ENCODE measurements around the gene CRKL.

The CRKL gene

DNA sequence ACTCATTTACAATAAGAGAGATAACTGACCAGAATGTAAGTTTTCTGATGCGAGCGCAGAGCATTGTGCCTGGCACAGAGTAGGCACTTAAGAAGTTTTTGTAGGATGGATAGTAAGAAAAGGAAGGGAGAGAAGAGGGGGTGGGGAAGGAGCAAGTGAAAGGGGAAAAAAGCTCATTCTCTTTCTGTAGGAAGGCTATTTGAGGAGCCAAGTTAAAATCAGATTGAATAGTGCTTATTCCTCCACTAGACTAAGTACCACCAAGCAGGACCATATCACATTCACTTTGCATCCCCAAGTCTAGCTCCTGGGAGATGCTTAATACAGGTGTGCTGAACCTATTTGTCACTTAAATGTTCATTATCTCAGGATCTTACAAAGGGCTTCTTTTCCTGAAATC is 14.1 kb upstream of the CRKL start:
- H4K8ac ChIP-seq (ENCODE audit: low read depth, low read length): no peak overlapping the region
- no peak overlapping the region for H2BK15ac ChIP-seq (ENCODE audit: low read length)
- H3K4me3 ChIP-seq (ENCODE audit: low read length in 2 of 2): no peak overlapping the region
- no peaks in the 10 kb centered on the region for H3K36me3 ChIP-seq (replicated peaks in 1 of 2; ENCODE audit: control insufficient read depth in 2 of 2, insufficient read depth in 2 of 2, low read length in 2 of 2)
- H3K9ac ChIP-seq (ENCODE audit: low read depth, low read length, poor library complexity): no peak overlapping the region
- H3K4me2 ChIP-seq (ENCODE audit: insufficient read depth, low read length, poor library complexity, severe bottlenecking): no peak overlapping the region
- H3K79me1 ChIP-seq (ENCODE audit: low read depth, low read length): no peaks in the 10 kb centered on the region
- no peak overlapping the region for H3K23ac ChIP-seq (ENCODE audit: low read depth, low read length, poor library complexity)
- no CpG with 5 or more reads among the region's 2 CpGs for WGBS, 2 donors (ENCODE audit: extremely low coverage in 2 of 2, insufficient read length in 2 of 2, insufficient replicate concordance in 1 of 2)
- no peak overlapping the region for H3K4ac ChIP-seq (ENCODE audit: low read length)
- H3K27me3 ChIP-seq (ENCODE audit: control insufficient read depth in 3 of 3, insufficient read depth in 3 of 3, low read depth in 1 of 3, low read length in 3 of 3): peaks cover 0 to 17% (median 0%) of the 10 kb centered on the region in 3 experiments
- no peak overlapping the region for H3K14ac ChIP-seq (ENCODE audit: low read length)
- no peak overlapping the region for H3K27ac ChIP-seq (replicated peaks; ENCODE audit: low read length)
- no peak for DNase-seq (ENCODE audit: low spot score)
- H2BK120ac ChIP-seq (ENCODE audit: low read depth, low read length): no peak overlapping the region
- no peaks in the 10 kb centered on the region for H3K4me1 ChIP-seq (ENCODE audit: control insufficient read depth in 2 of 2, insufficient read depth in 1 of 2, low read depth in 1 of 2, low read length in 2 of 2)
- no peak overlapping the region for H2BK5ac ChIP-seq (ENCODE audit: low read length)
- no peak overlapping the region for H2AFZ ChIP-seq (ENCODE audit: low read length)
- no peak overlapping the region for H3K18ac ChIP-seq (ENCODE audit: low read length)
- no peak overlapping the region for H2BK12ac ChIP-seq (ENCODE audit: low read length)
- no peak overlapping the region for H4K91ac ChIP-seq (ENCODE audit: low read depth, low read length, poor library complexity)
- no peak overlapping the region for H2AK5ac ChIP-seq (ENCODE audit: low read depth, low read length)
- no peaks in the 10 kb centered on the region for H3K9me3 ChIP-seq (replicated peaks in 1 of 2; ENCODE audit: control insufficient read depth in 2 of 2, insufficient read depth in 1 of 2, low read depth in 1 of 2, low read length in 2 of 2)

DNA sequence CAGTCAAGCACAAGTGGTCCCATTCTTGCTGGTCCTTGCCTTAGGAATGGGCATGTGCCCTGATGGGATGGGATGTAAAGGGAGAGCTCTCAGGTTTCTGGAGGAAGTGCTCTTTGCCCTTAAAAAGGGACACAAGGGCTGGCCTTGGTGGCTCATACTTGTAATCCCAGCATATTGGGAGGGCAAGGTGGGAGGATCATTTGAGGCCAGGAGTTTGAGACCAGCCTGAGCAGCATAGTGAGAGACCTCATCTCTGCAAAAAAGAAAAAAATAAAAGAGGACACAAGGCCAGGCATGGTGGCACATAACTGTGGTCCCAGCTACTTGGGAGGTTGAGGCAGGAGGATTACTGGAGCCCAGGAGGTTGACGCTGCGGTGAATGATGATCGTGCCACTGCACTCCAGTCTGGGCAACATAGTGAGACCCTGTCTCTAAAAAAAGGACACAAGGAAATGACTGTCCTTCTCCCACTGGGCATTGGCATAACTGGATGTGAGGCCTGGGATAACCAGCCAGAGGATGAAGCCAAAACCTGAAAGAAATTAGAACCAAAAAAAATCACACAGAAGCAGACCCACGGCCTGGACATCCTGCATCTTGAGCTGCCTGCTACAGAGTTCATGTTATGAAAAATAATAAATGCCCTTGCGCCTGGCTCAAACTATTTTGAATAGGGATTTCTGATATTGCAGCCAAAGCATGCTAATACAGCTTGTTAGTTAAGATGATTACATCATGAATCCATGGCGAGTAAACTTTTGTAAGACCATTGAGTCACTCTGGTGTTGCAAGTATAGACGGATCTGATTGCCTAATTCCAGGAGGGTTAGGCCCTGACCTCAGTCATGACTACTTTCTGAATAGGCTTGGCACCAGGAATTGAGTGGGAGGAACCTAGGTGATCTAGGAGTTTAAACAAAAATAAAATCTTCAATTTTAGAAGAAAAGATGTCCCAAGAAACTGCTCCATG is 12.9 kb upstream of the CRKL start:
- H3K9ac ChIP-seq (ENCODE audit: low read depth, low read length, poor library complexity): no peak overlapping the region
- H3K27me3 ChIP-seq (ENCODE audit: control insufficient read depth in 3 of 3, insufficient read depth in 3 of 3, low read depth in 1 of 3, low read length in 3 of 3): peaks cover 0 to 17% (median 0%) of the 10 kb centered on the region in 3 experiments
- H2BK12ac ChIP-seq (ENCODE audit: low read length): no peak overlapping the region
- no CpG with 5 or more reads among the region's 7 CpGs for WGBS, 2 donors (ENCODE audit: extremely low coverage in 2 of 2, insufficient read length in 2 of 2, insufficient replicate concordance in 1 of 2)
- H4K8ac ChIP-seq (ENCODE audit: low read depth, low read length): no peak overlapping the region
- H3K14ac ChIP-seq (ENCODE audit: low read length): no peak overlapping the region
- H3K4me2 ChIP-seq (ENCODE audit: insufficient read depth, low read length, poor library complexity, severe bottlenecking): no peak overlapping the region
- H3K18ac ChIP-seq (ENCODE audit: low read length): no peak overlapping the region
- no peak for DNase-seq (ENCODE audit: low spot score)
- no peak overlapping the region for H2BK15ac ChIP-seq (ENCODE audit: low read length)
- no peaks in the 10 kb centered on the region for H3K36me3 ChIP-seq (replicated peaks in 1 of 2; ENCODE audit: control insufficient read depth in 2 of 2, insufficient read depth in 2 of 2, low read length in 2 of 2)
- no peak overlapping the region for H3K23ac ChIP-seq (ENCODE audit: low read depth, low read length, poor library complexity)
- H4K91ac ChIP-seq (ENCODE audit: low read depth, low read length, poor library complexity): no peak overlapping the region
- no peak overlapping the region for H2AFZ ChIP-seq (ENCODE audit: low read length)
- no peak overlapping the region for H2BK120ac ChIP-seq (ENCODE audit: low read depth, low read length)
- no peak overlapping the region for H2BK5ac ChIP-seq (ENCODE audit: low read length)
- no peak overlapping the region for H3K4ac ChIP-seq (ENCODE audit: low read length)
- no peak overlapping the region for H3K27ac ChIP-seq (replicated peaks; ENCODE audit: low read length)
- H3K79me1 ChIP-seq (ENCODE audit: low read depth, low read length): no peaks in the 10 kb centered on the region
- no peak overlapping the region for H2AK5ac ChIP-seq (ENCODE audit: low read depth, low read length)
- no peak overlapping the region for H3K4me3 ChIP-seq (ENCODE audit: low read length in 2 of 2)
- H3K9me3 ChIP-seq (replicated peaks in 1 of 2; ENCODE audit: control insufficient read depth in 2 of 2, insufficient read depth in 1 of 2, low read depth in 1 of 2, low read length in 2 of 2): no peaks in the 10 kb centered on the region
- no peaks in the 10 kb centered on the region for H3K4me1 ChIP-seq (ENCODE audit: control insufficient read depth in 2 of 2, insufficient read depth in 1 of 2, low read depth in 1 of 2, low read length in 2 of 2)

DNA sequence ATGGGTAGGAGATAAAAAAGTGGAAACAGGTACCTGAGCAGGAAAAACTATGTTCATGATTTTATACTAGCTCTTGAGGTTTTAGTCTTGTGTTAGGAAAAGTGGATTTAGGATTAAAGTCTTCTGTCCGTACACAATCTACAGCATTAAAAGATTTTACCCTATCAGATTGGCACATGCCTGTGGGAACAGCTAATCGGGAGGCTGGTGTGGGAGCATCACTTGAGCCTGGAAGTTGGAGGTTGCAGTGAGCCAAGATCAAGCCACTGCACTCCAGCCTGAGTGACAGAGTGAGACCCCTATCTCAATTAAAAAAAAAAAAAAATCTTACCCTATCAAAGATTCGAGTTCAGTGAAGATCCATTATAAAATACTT is 12.2 kb upstream of the CRKL start:
- H4K8ac ChIP-seq (ENCODE audit: low read depth, low read length): no peak overlapping the region
- H2BK15ac ChIP-seq (ENCODE audit: low read length): no peak overlapping the region
- H3K79me1 ChIP-seq (ENCODE audit: low read depth, low read length): no peaks in the 10 kb centered on the region
- no peak overlapping the region for H3K23ac ChIP-seq (ENCODE audit: low read depth, low read length, poor library complexity)
- H3K27me3 ChIP-seq (ENCODE audit: control insufficient read depth in 3 of 3, insufficient read depth in 3 of 3, low read depth in 1 of 3, low read length in 3 of 3): peaks cover 0 to 17% (median 0%) of the 10 kb centered on the region in 3 experiments
- no peak overlapping the region for H3K9ac ChIP-seq (ENCODE audit: low read depth, low read length, poor library complexity)
- H2BK5ac ChIP-seq (ENCODE audit: low read length): no peak overlapping the region
- DNase-seq (ENCODE audit: low spot score): no peak
- H2AK5ac ChIP-seq (ENCODE audit: low read depth, low read length): no peak overlapping the region
- no peak overlapping the region for H3K18ac ChIP-seq (ENCODE audit: low read length)
- H2BK12ac ChIP-seq (ENCODE audit: low read length): no peak overlapping the region
- no CpG with 5 or more reads among the region's 3 CpGs for WGBS, 2 donors (ENCODE audit: extremely low coverage in 2 of 2, insufficient read length in 2 of 2, insufficient replicate concordance in 1 of 2)
- H3K27ac ChIP-seq (replicated peaks; ENCODE audit: low read length): no peak overlapping the region
- H3K14ac ChIP-seq (ENCODE audit: low read length): no peak overlapping the region
- no peaks in the 10 kb centered on the region for H3K4me1 ChIP-seq (ENCODE audit: control insufficient read depth in 2 of 2, insufficient read depth in 1 of 2, low read depth in 1 of 2, low read length in 2 of 2)
- H3K4ac ChIP-seq (ENCODE audit: low read length): no peak overlapping the region
- H3K9me3 ChIP-seq (replicated peaks in 1 of 2; ENCODE audit: control insufficient read depth in 2 of 2, insufficient read depth in 1 of 2, low read depth in 1 of 2, low read length in 2 of 2): no peaks in the 10 kb centered on the region
- H4K91ac ChIP-seq (ENCODE audit: low read depth, low read length, poor library complexity): no peak overlapping the region
- H2BK120ac ChIP-seq (ENCODE audit: low read depth, low read length): no peak overlapping the region
- H3K36me3 ChIP-seq (replicated peaks in 1 of 2; ENCODE audit: control insufficient read depth in 2 of 2, insufficient read depth in 2 of 2, low read length in 2 of 2): no peaks in the 10 kb centered on the region
- H3K4me3 ChIP-seq (ENCODE audit: low read length in 2 of 2): no peak overlapping the region
- H2AFZ ChIP-seq (ENCODE audit: low read length): no peak overlapping the region
- no peak overlapping the region for H3K4me2 ChIP-seq (ENCODE audit: insufficient read depth, low read length, poor library complexity, severe bottlenecking)
